HG02642 (cell line): ENCODE measurements around the gene PTPRN2.
"Not testable (repeated sequence)": the region's sequence is repeated elsewhere in the genome, so short reads cannot be mapped to it uniquely, and the experiment has no call there.

ENCODE experiments used
- ATAC-seq: cut with Tn5 transposase; IDR thresholded peaks from one replicate; pipeline ENCODE4 v1.9.1; 2021; ENCODE audit warnings: mild to moderate bottlenecking; ENCODE audit not compliant: unreplicated experiment, poor library complexity

PTPRN2 gene

GRCh38 chr7:158279539-158280447 lies 307.8 kb downstream of the PTPRN2 start:
- ATAC-seq: no peak

GRCh38 chr7:158278745-158279320 lies 308.8 kb downstream of the PTPRN2 start:
- no peak for ATAC-seq

GRCh38 chr7:158277219-158278141 lies 310.1 kb downstream of the PTPRN2 start:
- ATAC-seq: no peak

GRCh38 chr7:158276414-158277218 lies 311.0 kb downstream of the PTPRN2 start:
- no peak for ATAC-seq

GRCh38 chr7:158275711-158276413 lies 311.8 kb downstream of the PTPRN2 start:
- ATAC-seq: no peak

- ATAC-seq: no peak
Measured at GRCh38 chr7:158274996-158275395, 312.6 kb downstream of the PTPRN2 start.

GRCh38 chr7:158274404-158274811 lies 313.2 kb downstream of the PTPRN2 start:
- no peak for ATAC-seq

GRCh38 chr7:158273756-158274342 lies 313.8 kb downstream of the PTPRN2 start:
- not testable (repeated sequence) for ATAC-seq

- ATAC-seq: no peak
Measured at GRCh38 chr7:158273138-158273651, 314.4 kb downstream of the PTPRN2 start.

- ATAC-seq: no peak
Measured at GRCh38 chr7:158272509-158273137, 315.0 kb downstream of the PTPRN2 start.

GRCh38 chr7:158272091-158272490 lies 315.5 kb downstream of the PTPRN2 start:
- no peak for ATAC-seq

GRCh38 chr7:158271646-158272045 lies 316.0 kb downstream of the PTPRN2 start:
- no peak for ATAC-seq

- ATAC-seq: no peak
Measured at GRCh38 chr7:158270856-158271413, 316.7 kb downstream of the PTPRN2 start.

GRCh38 chr7:158270106-158270775 lies 317.4 kb downstream of the PTPRN2 start:
- ATAC-seq: no peak

GRCh38 chr7:158268816-158269535 lies 318.6 kb downstream of the PTPRN2 start:
- ATAC-seq: no peak

- ATAC-seq: no peak
Measured at GRCh38 chr7:158267742-158268435, 319.7 kb downstream of the PTPRN2 start.
